Prostate gland (tissue), 2 donors: ENCODE data around the gene STARD10. TPM values are rescaled to one million over a fixed set of nuclear protein-coding genes. Genes with fewer than 3 reads are reported as not detected.

Experiments used
- DNase-seq: peaks from one replicate; pipeline ENCODE4 v3.0.0-alpha.2; 2019; ENCODE audit warnings: low spot score
- H3K27ac ChIP-seq, 2 donors: fragments of 200-600 bp; sonication (generic); 2 replicates each; pipeline ENCODE4 v1.5.1; 2017 to 2019
- H3K27me3 ChIP-seq: fragments of 200-600 bp; sonication (generic); replicated peaks from 2 replicates; pipeline ENCODE4 v1.5.1; 2019; ENCODE audit not compliant: insufficient read depth
- H3K36me3 ChIP-seq, 2 donors: fragments of 200-600 bp; sonication (generic); 1 replicate in 1 of 2; 2 replicates in 1 of 2; pipeline versions ENCODE4 v1.5.1 to v1.8.1; 2017 to 2019
- H3K4me1 ChIP-seq: fragments of 200-600 bp; sonication (generic); replicated peaks from 2 replicates; pipeline ENCODE4 v1.5.1; 2019
- H3K4me3 ChIP-seq, 2 donors: fragments of 200-600 bp; sonication (generic); 2 replicates each; pipeline ENCODE4 v1.5.1; 2017 to 2019
- H3K9me3 ChIP-seq: fragments of 200-600 bp; sonication (generic); 2 replicates; pipeline ENCODE4 v1.5.1; 2017
- CTCF ChIP-seq, 4 experiments: fragments of 200-600 bp in 2 of 4; fragments of 450-650 bp in 2 of 4; sonication (generic) in 2 of 4; IDR thresholded peaks; 1 replicate in 3 of 4; 2 replicates in 1 of 4; pipeline ENCODE4 v1.5.1; 2016 to 2019; ENCODE audit warnings: antibody characterized with exemption in 4 of 4, mild to moderate bottlenecking in 2 of 4, moderate library complexity in 2 of 4
- POLR2A ChIP-seq: fragments of 450-650 bp; IDR thresholded peaks from one replicate; pipeline ENCODE4 v1.6.1; 2016; ENCODE audit warnings: antibody characterized with exemption, mild to moderate bottlenecking
- POLR2AphosphoS5 ChIP-seq: sonication (generic); formaldehyde crosslinking; IDR thresholded peaks from one replicate; pipeline ENCODE4 v1.6.1; 2017; ENCODE audit warnings: antibody characterized with exemption
- WGBS: methylation state at CpG from one replicate; pipeline ENCODE4 v1.1.5; 2018; 5-methylcytosine and 5-hydroxymethylcytosine counted together
- intact Hi-C: fragments of 100-400 bp; cut with DNase I; formaldehyde crosslinking; loops from one replicate; pipeline ENCODE4 v1.14.2; 2022
- total RNA-seq, 2 donors: library from RNA; depleted of rRNA; stranded (reverse); fragments of >200 nt; gene quantifications; one replicate each; pipeline ENCODE4 v1.1.0, GENCODE V29; 2016

Gene STARD10
- total RNA-seq, 2 donors from 2014 or later, result 132 to 208 TPM

- DNase-seq, result no peak
- H3K36me3 ChIP-seq, result no peaks in the 10 kb centered on the region
- H3K4me3 ChIP-seq, result no peak overlapping the region
- H3K4me1 ChIP-seq, result peaks cover 5% of the 10 kb centered on the region
- intact Hi-C loops, result no loop called here
- 94% methylated on average over 4 of the region's 4 CpGs for WGBS
- H3K27ac ChIP-seq, result no peak overlapping the region
- no peaks in the 10 kb centered on the region for H3K27me3 ChIP-seq
- no peaks in the 10 kb centered on the region for H3K9me3 ChIP-seq
- TF ChIP-seq POLR2AphosphoS5, result no peak
- TF ChIP-seq POLR2A, result no peak
- no peak for TF ChIP-seq CTCF (IDR thresholded peaks at IDR 0.05)
Observed at GRCh38 chr11:72817966-72818365, 24.1 kb upstream of the STARD10 start.

GRCh38 chr11:72816404-72816990, 22.6 kb upstream of the STARD10 start:
- Histone ChIP-seq H3K4me3 (no peak overlapping the region), H3K27ac (no peak overlapping the region), H3K27me3 (no peaks in the 10 kb centered on the region), H3K9me3 (no peaks in the 10 kb centered on the region), H3K36me3 (no peaks in the 10 kb centered on the region), H3K4me1 (peaks cover 5% of the 10 kb centered on the region)
- no peak for DNase-seq
- 68% methylated on average over 7 of the region's 7 CpGs for WGBS
- TF ChIP-seq CTCF (IDR thresholded peaks at IDR 0.05) (no peak), POLR2AphosphoS5 (no peak), POLR2A (no peak)
- intact Hi-C loops, result no loop called here

DNA sequence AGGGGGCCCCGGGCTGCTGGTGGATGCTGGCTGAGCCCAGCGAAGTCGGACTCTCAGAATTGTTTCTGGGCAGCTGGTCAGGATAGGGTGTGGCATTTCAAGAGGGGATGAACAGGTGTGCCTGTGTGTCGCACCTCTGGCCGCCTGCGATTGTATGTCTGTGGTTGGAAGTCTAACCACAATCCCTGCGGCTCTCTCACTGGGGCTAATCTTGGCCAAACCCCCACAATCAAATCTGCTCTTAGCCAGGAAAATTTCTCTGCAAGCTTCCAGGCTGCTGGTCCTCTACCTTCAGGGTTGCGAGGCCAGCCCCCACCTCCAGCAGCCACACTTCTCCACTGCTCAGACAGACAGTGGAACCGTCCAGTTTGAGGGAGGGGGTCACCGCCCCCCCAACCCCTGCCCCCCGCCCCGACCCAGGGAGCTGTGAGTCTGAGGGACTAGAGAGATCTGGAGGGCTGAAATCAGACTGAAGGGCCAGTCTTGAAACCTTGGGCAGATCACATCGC, 21.3 kb upstream of the STARD10 start:
- DNase-seq, result no peak
- TF ChIP-seq POLR2A, result no peak
- no peak for TF ChIP-seq POLR2AphosphoS5
- no peak for TF ChIP-seq CTCF (IDR thresholded peaks at IDR 0.05)
- Histone ChIP-seq H3K27me3 (no peaks in the 10 kb centered on the region), H3K36me3 (no peaks in the 10 kb centered on the region), H3K27ac (peak overlapping the region; percentile 95 to 96), H3K4me1 (peaks cover 5% of the 10 kb centered on the region), H3K4me3 (peak overlapping the region; percentile 82 to 88), H3K9me3 (no peaks in the 10 kb centered on the region)
- intact Hi-C loops, result no loop called here
- WGBS, result 23% methylated on average over 13 of the region's 13 CpGs

DNA sequence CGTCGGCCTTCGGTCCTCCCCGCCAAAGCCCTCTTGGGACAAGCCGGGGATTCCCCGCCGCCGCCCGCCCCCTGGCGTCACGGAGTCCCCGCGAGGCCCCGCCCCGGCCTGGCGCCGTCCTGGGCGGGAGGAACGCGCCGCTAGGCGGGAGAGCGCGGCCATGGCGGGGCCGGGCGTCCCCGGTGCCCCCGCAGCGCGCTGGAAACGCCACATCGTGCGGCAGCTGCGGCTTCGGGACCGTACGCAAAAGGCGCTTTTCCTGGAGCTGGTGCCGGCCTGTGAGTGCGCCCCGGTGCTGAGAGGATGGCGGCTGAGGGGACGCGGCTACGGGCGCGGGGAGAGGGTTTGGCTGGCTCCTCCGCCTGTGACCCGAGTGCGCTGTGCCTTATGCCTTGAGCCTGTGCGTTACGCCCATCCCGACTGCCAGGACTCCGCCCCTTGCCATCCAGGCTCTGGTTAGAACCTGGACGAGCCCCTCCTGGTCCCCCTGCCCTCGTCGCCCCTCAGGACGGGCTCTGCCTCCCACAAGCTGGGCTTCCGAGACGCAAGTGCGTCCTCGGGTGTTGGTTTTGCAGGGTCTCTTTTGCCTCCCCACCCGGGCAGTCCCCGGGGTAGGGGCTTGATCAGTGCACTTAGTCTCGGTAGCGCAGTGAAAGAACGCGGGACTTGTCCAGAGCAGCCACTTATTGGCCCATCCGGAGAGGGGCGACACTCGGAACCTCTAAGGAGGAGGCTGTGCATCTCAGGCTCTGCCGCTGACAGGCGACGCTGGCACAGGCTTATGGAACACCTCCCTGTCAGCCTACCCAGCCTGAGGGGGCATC, 20.7 kb upstream of the STARD10 start, which contains the start of gene ATG16L2:
ATG16L2 (plus strand) TSS at position 126 of the 824 bp plus-strand sequence; CDS start at position 161, 35 bp downstream.
- peak; percentile 77 for DNase-seq
- Histone ChIP-seq H3K4me3 (peak within 1 kb of the TSS; percentile 82 to 88), H3K27ac (peak within 1 kb of the TSS; percentile 95 to 96), H3K27me3 (no peaks in the 10 kb centered on the region), H3K36me3 (no peaks in the 10 kb centered on the region), H3K4me1 (peaks cover 5% of the 10 kb centered on the region), H3K9me3 (no peaks in the 10 kb centered on the region)
- intact Hi-C loops, result loop anchor here (5.0 kb wide), 1 partner anchor 92 kb away; no protein-coding TSS in a partner anchor
- WGBS, result 0% methylated on average over 27 of the region's 75 CpGs
- TF ChIP-seq POLR2AphosphoS5 (no peak), CTCF (IDR thresholded peaks at IDR 0.05) (peak in 3 of 4 experiments; percentile 50 to 78 (median 66)), POLR2A (peak; percentile 78)
